GM12801 (cell line): ENCODE results near the gene ABCA4.

Experiments
- TF ChIP-seq, protein P1 (sequence below): IDR thresholded peaks from one replicate; pipeline ENCODE4 v1.5.1; 2011; ENCODE audit warnings: control low read depth; ENCODE audit not compliant: insufficient read length; ENCODE audit errors: extremely low read depth

The ABCA4 gene

DNA sequence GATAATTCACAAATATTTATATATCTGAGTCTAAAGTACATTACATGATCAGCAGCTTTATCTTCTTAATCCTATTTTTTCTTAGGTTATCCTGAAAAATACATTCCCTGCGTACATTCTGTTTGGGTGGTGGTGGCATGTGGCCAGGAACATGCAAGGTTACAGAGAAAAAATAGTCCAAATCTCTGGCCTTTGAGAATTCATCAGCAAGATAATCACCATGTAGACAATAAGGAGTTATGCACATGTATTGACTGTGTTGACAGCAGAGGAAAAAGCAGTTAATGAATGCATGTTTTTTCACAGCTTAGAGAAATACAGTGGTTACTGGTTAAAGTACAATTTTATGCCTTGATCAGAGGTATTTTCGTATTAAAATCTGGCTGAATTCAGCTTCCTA, 49.0 kb downstream of the ABCA4 start:
- TF ChIP-seq, protein P1, sequence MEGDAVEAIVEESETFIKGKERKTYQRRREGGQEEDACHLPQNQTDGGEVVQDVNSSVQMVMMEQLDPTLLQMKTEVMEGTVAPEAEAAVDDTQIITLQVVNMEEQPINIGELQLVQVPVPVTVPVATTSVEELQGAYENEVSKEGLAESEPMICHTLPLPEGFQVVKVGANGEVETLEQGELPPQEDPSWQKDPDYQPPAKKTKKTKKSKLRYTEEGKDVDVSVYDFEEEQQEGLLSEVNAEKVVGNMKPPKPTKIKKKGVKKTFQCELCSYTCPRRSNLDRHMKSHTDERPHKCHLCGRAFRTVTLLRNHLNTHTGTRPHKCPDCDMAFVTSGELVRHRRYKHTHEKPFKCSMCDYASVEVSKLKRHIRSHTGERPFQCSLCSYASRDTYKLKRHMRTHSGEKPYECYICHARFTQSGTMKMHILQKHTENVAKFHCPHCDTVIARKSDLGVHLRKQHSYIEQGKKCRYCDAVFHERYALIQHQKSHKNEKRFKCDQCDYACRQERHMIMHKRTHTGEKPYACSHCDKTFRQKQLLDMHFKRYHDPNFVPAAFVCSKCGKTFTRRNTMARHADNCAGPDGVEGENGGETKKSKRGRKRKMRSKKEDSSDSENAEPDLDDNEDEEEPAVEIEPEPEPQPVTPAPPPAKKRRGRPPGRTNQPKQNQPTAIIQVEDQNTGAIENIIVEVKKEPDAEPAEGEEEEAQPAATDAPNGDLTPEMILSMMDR: no peak

DNA sequence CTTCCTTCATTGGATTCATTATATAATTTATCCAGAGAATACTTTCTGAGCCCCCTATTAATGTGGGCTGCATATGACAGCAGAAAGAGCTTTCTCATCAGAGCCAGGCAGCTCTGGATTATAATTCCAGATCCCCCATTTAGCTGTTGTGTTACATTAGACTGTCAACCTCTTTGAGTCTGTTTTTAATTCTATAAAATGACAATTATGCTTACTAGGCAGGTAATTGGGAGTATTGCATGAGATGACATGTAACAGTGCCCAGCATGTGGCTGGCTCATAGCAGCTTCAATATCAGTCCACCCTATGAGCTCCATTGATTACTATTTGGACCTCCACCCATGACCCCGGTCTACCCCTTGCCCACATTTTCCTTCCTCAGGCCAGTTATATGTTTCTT, 49.6 kb downstream of the ABCA4 start:
- TF ChIP-seq, protein P1: no peak

DNA sequence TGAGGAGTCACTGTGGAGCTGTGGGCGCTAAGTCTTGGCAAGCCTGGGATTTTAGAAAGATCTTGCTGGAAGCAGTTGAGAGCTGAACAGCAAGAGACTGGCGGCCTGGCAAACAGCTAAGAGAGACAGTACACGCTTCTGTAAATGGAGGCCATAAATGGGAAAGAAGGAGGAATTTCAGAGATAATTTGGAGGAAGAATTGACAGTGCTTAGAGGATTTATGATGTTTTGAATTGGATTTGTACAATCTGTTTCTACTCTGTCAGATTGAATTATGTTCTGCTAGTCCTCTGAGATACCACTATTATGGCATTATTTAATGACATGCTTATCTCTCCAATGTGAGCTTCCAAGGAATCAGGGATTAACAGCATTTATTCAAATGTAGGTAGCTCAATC, 50.1 kb downstream of the ABCA4 start:
- TF ChIP-seq, protein P1: no peak

DNA sequence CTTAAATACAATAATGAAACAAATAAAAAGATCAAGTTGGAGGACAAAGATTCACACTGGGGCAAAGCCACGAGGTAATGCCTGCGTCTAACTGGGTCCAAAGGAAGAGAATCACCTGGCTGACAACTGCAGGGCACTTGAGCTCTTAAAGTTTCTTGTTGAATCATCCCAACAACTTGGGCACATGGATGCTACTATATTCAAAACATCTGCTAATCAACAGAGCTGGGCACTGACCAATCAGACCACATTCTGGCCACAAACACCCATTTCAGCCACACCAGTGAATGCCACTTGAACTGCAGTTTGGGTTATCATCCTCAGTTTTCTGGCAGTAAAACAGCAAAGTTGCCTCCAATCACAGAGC, 51.0 kb downstream of the ABCA4 start:
- TF ChIP-seq, protein P1: no peak

DNA sequence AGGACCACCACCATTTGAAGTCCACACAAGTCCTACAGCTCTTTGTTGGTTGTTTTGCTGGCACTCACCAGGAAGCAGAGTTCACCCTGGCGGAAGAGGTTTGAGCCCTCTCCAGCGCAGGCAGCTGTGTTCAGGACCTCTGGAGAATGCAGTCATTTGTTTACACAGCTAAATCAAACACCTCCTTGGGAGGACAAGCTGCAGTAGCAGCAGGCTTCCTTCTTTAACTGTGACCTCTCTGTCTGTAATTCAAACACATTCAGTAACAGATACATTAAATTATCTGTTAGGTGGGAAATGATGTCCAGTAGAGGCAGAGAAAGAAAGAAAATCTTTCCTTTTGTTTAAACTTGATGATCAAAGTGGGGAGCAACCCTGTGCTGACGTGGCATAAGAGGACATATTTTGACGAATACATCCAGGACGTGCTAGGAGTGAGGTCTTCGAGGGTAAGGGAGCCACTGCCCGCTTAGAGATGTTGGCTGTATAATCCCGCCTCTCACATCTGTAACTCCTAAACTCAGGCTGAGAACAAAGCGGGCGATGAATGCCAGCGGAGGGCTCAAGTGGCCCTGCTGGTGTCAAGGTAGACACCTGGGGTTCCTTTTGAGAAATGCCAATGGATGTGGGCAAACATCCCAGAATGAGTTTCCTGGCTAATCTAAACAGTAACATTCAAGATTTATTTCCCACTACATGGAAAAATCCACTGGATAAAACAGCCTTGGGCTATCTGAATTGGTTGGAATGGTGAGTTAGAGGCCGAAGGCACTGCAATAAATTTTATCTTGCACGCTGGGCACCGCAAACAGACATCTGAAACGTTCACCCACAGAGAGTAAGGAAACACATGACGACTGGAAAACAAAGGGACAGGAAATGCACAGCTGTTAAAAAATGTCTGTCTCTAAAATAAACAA, 51.7 kb downstream of the ABCA4 start:
- TF ChIP-seq, protein P1: no peak

DNA sequence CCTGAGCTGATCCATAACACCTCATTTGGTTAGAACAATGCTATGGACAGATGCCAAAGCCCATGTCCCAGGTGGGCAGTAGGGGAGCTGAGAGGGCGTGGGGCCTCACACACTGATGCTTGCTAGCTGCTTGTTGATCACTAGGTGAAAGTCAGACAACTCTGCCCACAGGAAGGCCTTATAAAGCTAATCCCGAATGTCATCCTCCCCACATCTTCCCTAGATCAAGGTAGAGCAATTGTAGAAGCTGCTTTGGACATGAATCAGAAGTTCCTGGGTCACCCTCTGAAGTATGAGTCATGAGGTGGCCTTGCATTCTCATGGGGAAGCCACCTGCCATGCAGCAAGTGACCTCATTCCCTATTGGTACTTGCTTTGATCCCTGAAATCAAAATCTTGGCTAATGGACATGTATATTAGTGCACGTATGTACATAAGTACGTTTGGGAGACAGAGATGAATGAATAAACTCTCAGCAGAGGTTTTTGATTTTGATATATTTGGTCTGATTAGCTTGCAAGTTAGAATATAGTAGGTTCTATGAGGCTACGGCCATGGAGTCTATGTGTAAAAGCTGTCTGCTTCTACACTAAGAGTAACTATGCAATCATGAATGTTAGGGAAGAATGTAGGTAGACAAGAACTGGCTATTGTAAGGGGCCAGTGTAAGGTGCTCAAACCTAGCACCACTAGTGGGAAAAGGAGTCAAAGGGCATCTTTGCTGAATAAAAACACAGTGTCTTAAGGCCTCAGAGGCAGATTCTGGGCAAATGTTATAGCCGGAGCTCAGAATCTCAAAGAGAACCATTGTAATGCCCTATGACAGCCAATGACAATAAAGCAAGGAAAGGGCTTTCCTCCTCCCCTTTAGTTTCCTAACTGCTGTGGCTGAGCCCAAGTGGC, 52.6 kb downstream of the ABCA4 start:
- TF ChIP-seq, protein P1: no peak

DNA sequence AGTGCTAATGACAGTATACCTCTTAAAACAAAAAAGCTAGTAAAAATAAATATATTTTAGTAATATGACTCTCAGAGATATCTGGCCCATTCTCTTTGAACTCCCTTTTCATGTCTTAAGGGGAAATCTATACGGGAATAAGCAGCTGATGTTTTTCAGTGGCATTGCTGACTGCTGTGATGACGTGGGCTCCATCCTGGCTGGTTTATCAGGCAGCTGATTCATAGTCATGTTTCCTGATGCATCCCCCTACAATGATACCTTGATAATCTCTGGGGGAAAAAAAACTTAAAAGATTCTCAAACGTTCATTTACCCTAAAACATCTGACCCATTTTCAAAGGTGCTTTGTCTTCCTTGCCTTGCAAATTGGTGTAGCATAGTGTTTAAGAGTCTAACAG, 53.8 kb downstream of the ABCA4 start:
- TF ChIP-seq, protein P1: no peak
